Measurements from ENCODE around the gene TJP2.

The TJP2 gene

DNA sequence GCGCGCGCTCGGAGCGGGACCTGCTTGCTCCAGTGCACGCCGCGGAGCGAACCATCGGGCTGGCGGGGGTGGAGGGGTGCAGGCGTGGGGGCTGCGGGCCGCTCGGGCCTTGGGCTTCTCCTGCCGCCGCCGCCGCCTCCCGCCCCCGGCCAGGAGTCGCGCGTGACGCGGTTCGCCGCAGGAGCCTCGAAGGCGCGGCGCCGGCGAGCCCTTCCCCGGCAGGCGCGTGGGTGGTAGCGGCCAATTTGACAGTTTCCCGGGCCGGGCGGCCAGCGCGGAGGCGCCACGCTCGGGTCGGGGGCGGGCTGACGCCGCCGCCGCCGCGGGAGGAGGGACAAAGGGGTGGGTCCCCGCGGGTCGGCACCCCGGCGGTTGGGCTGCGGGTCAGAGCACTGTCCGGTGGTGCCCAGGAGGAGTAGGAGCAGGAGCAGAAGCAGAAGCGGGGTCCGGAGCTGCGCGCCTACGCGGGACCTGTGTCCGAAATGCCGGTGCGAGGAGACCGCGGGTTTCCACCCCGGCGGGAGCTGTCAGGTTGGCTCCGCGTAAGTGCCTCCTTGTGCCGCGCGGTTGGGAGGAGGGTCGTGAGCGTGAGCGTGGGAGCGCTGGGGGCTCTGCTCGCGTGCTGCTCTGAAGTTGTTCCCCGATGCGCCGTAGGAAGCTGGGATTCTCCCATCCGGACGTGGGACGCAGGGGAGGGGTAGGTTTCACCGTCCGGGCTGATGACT is at the start of gene TJP2:
TSS of gene TJP2 (plus strand) at position 387 of the 725 bp plus-strand sequence. CDS start at position 483, 96 bp downstream.
- no peak for TF ChIP-seq EZH2phosphoT487 (IDR thresholded peaks at IDR 0.05; ENCODE audit: low read depth)
- TF ChIP-seq, protein P1, sequence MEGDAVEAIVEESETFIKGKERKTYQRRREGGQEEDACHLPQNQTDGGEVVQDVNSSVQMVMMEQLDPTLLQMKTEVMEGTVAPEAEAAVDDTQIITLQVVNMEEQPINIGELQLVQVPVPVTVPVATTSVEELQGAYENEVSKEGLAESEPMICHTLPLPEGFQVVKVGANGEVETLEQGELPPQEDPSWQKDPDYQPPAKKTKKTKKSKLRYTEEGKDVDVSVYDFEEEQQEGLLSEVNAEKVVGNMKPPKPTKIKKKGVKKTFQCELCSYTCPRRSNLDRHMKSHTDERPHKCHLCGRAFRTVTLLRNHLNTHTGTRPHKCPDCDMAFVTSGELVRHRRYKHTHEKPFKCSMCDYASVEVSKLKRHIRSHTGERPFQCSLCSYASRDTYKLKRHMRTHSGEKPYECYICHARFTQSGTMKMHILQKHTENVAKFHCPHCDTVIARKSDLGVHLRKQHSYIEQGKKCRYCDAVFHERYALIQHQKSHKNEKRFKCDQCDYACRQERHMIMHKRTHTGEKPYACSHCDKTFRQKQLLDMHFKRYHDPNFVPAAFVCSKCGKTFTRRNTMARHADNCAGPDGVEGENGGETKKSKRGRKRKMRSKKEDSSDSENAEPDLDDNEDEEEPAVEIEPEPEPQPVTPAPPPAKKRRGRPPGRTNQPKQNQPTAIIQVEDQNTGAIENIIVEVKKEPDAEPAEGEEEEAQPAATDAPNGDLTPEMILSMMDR (IDR thresholded peaks at IDR 0.05; ENCODE audit: low read depth, low read length): no peak
- peak within 1 kb of the TSS; percentile 98 for H3K4me2 ChIP-seq (ENCODE audit: low read length)
- H4K20me1 ChIP-seq (ENCODE audit: insufficient read depth, low read length): peaks cover 22% of the 10 kb centered on the region
- no peaks in the 10 kb centered on the region for H3K9me3 ChIP-seq (ENCODE audit: insufficient read depth, low read length)
- H3K4me3 ChIP-seq (ENCODE audit: low read length): peak within 1 kb of the TSS; percentile 97
- peaks cover 57% of the 10 kb centered on the region for H3K4me1 ChIP-seq (ENCODE audit: low read length)
- H3K79me2 ChIP-seq (ENCODE audit: low read length): peaks cover 52% of the 10 kb centered on the region
- peaks cover 2% of the 10 kb centered on the region for H3K36me3 ChIP-seq (replicated peaks; ENCODE audit: low read depth, low read length)
- H3K9ac ChIP-seq (ENCODE audit: low read length): peak within 1 kb of the TSS; percentile 79
- H3K27ac ChIP-seq (ENCODE audit: low read length): peak within 1 kb of the TSS; percentile 97
- H3K27me3 ChIP-seq (ENCODE audit: low read depth, low read length): no peaks in the 10 kb centered on the region
- H2AFZ ChIP-seq (ENCODE audit: low read depth, low read length): peak within 1 kb of the TSS; percentile 12; the same call in 1 of the 2 replicates

DNA sequence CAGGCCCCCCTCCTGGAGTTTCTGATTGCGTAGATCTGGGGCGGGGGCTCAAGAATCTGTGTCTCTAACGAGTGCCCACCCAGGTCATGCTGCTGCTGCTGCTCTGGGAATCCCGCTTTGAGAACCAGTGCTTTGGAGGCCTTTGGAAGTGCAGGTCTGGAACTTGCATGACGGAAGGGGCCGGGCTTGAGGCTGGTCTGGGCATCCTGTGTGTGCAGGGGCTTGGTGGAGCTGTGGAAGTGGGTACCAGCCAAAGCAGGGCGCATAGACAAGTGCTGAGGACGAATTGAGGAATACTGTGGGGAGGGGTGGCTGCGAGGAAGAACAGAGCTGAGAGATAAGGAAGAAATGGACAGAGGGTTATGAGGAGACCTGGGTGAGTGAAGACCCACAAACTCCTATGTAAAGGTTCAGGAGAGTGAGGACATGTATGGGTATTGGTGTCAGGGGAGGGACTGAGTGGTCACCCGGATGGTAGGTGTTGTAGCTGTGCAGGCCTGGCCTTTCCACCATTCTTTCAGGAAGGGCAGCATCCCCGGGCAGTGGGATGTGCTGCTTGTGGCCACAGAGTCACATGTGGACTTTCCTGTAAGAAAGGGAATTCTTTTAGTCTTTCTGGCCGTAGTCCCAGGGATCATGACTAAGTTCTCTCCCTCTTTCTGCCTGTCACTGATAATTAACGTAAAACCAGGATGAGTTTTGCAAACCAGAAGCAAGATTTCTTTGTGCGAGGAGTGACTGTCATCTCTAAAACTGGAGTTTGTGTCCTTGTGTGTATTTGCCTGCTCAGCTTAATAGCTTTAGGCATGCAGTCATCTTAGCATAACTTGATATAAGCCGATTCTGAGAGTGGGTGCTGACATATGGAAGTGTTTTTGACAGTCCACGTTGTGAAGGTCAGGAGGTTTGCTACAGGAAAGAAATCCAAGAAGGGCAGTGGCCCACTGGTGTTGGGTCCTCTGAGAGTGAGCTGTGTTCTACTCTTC is 43.3 kb upstream of the TJP2 start:
- Histone ChIP-seq H3K9me3 (ENCODE audit: insufficient read depth, low read length) (no peaks in the 10 kb centered on the region), H3K27me3 (ENCODE audit: low read depth, low read length) (no peaks in the 10 kb centered on the region), H2AFZ (ENCODE audit: low read depth, low read length) (no peak overlapping the region), H3K4me3 (ENCODE audit: low read length) (no peak overlapping the region), H3K4me2 (ENCODE audit: low read length) (no peak overlapping the region), H3K9ac (ENCODE audit: low read length) (no peak overlapping the region), H3K27ac (ENCODE audit: low read length) (no peak overlapping the region), H3K36me3 (replicated peaks; ENCODE audit: low read depth, low read length) (no peaks in the 10 kb centered on the region), H3K4me1 (ENCODE audit: low read length) (no peaks in the 10 kb centered on the region), H3K79me2 (ENCODE audit: low read length) (no peaks in the 10 kb centered on the region), H4K20me1 (ENCODE audit: insufficient read depth, low read length) (no peaks in the 10 kb centered on the region)
- no peak for TF ChIP-seq EZH2phosphoT487 (IDR thresholded peaks at IDR 0.05; ENCODE audit: low read depth)
- TF ChIP-seq, protein P1 (IDR thresholded peaks at IDR 0.05; ENCODE audit: low read depth, low read length): no peak

DNA sequence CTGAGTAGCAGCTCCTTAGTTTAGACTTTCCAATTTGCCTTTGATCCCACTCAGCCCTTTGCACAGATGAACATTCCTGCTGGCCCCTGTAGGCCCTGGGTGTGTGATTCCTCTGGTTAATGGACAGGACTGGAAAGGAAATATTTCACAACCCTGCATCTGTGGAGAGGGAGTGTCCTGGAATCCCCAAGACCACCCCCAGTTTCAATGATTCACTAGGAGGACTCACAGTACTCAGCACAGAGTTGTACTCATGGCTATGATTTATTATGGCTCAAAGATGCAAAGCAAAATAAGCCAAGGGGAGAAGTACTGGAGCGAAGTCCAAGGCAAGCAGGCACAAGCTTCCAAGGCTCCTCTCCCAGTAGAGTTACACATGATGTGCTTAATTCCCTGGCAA is 42.4 kb upstream of the TJP2 start:
- H3K27ac ChIP-seq (ENCODE audit: low read length): no peak overlapping the region
- TF ChIP-seq, protein P1 (IDR thresholded peaks at IDR 0.05; ENCODE audit: low read depth, low read length): no peak
- no peak for TF ChIP-seq EZH2phosphoT487 (IDR thresholded peaks at IDR 0.05; ENCODE audit: low read depth)
- H3K4me3 ChIP-seq (ENCODE audit: low read length): no peak overlapping the region
- H2AFZ ChIP-seq (ENCODE audit: low read depth, low read length): no peak overlapping the region
- H3K27me3 ChIP-seq (ENCODE audit: low read depth, low read length): no peaks in the 10 kb centered on the region
- H3K79me2 ChIP-seq (ENCODE audit: low read length): no peaks in the 10 kb centered on the region
- H3K4me1 ChIP-seq (ENCODE audit: low read length): no peaks in the 10 kb centered on the region
- no peaks in the 10 kb centered on the region for H4K20me1 ChIP-seq (ENCODE audit: insufficient read depth, low read length)
- no peaks in the 10 kb centered on the region for H3K36me3 ChIP-seq (replicated peaks; ENCODE audit: low read depth, low read length)
- no peak overlapping the region for H3K9ac ChIP-seq (ENCODE audit: low read length)
- H3K9me3 ChIP-seq (ENCODE audit: insufficient read depth, low read length): no peaks in the 10 kb centered on the region
- H3K4me2 ChIP-seq (ENCODE audit: low read length): no peak overlapping the region

DNA sequence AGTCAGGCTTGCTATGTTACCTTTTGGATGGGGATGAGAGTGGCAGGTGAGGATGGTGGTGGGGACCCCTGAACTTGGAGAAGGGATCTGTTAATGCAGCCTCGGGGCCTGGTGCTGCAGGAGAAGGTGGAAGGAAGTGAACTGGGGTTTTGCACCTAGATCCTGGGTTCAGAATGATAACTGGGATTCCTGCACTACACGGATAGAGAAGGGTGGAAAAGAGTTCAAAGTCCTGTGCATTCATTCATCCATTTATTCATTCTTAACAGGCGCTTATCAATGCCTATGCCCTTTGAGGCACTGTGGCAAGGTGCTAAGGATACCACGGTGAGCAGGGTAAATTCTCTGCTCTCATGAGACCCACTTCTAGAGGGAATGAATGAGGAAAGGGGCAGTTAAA is 41.7 kb upstream of the TJP2 start:
- Histone ChIP-seq H3K36me3 (replicated peaks; ENCODE audit: low read depth, low read length) (no peaks in the 10 kb centered on the region), H3K9me3 (ENCODE audit: insufficient read depth, low read length) (no peaks in the 10 kb centered on the region), H3K4me2 (ENCODE audit: low read length) (no peak overlapping the region), H3K9ac (ENCODE audit: low read length) (no peak overlapping the region), H4K20me1 (ENCODE audit: insufficient read depth, low read length) (no peaks in the 10 kb centered on the region), H3K4me1 (ENCODE audit: low read length) (no peaks in the 10 kb centered on the region), H3K4me3 (ENCODE audit: low read length) (no peak overlapping the region), H3K79me2 (ENCODE audit: low read length) (no peaks in the 10 kb centered on the region), H3K27ac (ENCODE audit: low read length) (no peak overlapping the region), H3K27me3 (ENCODE audit: low read depth, low read length) (no peaks in the 10 kb centered on the region), H2AFZ (ENCODE audit: low read depth, low read length) (no peak overlapping the region)
- TF ChIP-seq EZH2phosphoT487 (IDR thresholded peaks at IDR 0.05; ENCODE audit: low read depth): no peak
- TF ChIP-seq, protein P1 (IDR thresholded peaks at IDR 0.05; ENCODE audit: low read depth, low read length): no peak
